Mesenteric fat pad (tissue), 1 donor: Measurements from ENCODE around the gene HMGN3. TPM values are rescaled to one million over a fixed set of nuclear protein-coding genes. Genes with fewer than 3 reads are reported as not detected.
"Not testable (repeated sequence)": the region's sequence is repeated elsewhere in the genome, so short reads cannot be mapped to it uniquely, and the experiment has no call there.

ENCODE experiments used
- DNase-seq: peaks from one replicate; pipeline ENCODE4 v3.0.0-alpha.2; 2020; ENCODE audit warnings: low spot score
- long read RNA-seq: library from polyadenylated mRNA; unstranded; transcript quantifications from one replicate; pipeline ENCODE4 v2.0.0, GENCODE V29; 2020
- total RNA-seq: library from RNA; stranded (reverse); fragmentation: NEBNext Ultra II Directional; extraction: Animal tissue kit (Norgen Biotek cat#: 25700); gene quantifications from one replicate; pipeline ENCODE4 v1.2.1, GENCODE V29; 2021
- donor health status: DM: yes; HTN: yes; CAD: no.

HMGN3 gene
- total RNA-seq = 37.0 TPM
- long read RNA-seq, transcript HMGN3-202 (6 exons, 872 nt) = minor isoform, 14 of 101 reads
- long read RNA-seq, transcript HMGN3-201 (6 exons, 831 nt) = major isoform, 16 of 101 reads
- long read RNA-seq, partial matches to known transcripts = 60 of 101 reads
- long read RNA-seq, other reads (novel, unspliced or antisense) = 11 of 101 reads

DNA sequence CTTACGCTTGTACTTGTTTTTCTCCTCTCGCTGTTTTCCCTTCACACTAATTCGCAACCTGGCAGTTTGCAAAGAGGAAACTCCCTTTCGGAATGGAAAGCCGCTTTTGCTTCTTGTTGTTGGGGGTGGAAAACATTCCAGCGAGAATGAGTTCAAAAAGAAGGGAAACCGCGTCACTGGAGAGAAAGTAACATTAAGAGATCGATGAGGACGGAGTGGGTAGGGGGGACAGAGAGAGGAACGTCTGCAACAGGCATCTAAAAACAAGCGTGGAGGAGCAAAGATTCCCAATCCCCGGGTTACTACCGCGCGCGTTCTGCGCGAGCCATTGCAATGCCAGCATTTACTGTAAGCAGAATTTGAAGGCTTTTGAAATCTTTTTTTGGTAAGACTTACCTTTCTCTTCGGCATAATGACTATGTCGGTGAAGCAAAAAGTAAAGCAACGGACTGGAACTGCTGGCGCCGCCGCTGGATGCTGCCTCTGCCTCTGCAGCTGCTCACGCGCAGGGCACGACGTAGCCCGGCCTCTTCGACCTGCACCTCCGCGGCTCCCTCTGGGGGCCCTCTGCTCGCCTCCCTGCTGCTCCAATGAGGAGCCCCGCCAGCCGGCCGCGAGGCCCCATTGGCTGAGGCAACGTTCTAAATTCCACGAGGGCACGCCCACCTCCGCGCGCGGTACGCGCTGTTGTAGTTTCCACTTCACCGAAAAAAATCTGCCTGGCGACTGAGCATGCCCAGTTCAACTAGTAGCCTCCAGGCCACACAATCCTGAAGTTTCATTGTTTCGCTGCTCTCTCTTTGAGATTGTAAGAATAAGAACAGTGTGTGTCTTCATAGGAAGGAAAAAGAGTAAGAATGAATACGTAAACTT lies at the start of gene HMGN3:
Gene HMGN3, minus strand, starts transcription at position 533 of the 873 bp plus-strand sequence.
- DNase-seq = peak; percentile 97

DNA sequence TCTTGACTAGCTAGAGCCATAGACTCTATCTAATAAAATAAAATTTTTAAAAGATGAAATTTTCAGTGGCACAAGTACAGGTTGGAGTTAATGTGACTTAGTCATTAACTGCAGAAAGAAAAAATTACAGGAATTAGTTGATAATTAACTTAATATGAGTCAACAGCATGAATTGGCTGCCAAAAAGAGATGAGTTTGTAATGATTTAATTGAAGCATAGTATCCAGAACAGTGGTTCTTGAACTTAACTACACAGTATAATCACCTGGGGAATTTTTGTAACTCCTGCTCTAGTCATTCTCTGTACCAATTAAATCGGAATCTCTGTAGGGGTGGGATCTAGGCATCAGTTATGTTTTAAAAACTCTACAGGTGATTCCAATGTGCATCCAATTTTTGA lies 46.3 kb upstream of the HMGN3 start:
- DNase-seq = no peak

DNA sequence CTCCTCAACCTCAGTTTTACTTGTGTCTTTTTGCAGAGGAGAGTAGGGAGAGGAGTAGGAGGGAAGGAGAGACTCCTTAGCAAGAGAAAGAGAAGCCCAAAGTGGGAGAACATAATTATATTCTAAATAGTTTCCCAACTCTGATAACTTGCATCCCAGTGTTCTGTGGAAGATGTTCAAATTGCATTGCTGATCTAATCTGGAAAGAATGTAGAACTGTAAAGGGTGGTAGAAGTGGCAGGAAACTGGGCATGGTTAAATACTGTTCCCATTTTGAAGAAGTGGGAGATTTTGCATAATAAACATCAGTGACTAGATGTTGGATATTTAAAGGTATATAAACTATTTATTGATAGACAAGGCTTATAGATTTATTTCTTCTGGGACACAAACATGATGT lies 42.6 kb upstream of the HMGN3 start:
- no peak for DNase-seq

DNA sequence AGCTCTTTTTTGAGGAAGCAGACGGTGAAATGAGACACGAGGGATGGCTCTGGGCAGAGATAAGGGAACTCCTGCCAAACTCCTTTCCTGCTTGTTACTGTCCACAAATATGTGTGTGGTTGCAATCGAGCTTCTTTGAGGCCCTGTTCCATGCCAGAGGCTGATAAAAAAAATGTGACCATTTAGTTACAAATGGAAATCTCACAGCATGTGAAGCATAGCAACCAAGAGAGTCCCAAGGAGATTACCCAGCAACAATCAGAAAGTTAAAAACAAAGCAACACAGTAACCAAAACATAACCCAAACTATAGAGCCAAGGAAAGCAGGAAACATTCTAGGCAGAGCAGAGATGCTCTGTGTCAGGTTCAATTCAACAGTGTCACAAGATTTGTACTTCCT lies 35.4 kb upstream of the HMGN3 start:
- DNase-seq = no peak

DNA sequence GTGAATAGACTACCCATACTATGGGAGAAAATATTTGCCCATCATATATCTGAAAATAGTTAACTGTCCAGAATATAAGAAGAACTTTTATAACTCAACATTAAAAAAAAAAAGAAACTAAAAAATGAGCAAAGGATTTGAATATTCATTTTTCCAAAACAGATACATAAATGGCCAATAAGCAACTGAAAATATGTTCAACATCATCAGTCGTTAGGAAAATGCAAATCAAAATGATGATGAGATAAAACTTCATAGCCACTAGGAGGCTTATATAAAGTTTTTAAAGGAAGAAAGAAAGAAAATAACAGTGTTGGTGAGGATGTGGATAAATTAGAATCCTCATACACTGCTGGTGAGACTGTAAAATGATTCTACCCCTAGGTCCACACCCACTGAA lies 32.6 kb upstream of the HMGN3 start:
- DNase-seq = no peak

DNA sequence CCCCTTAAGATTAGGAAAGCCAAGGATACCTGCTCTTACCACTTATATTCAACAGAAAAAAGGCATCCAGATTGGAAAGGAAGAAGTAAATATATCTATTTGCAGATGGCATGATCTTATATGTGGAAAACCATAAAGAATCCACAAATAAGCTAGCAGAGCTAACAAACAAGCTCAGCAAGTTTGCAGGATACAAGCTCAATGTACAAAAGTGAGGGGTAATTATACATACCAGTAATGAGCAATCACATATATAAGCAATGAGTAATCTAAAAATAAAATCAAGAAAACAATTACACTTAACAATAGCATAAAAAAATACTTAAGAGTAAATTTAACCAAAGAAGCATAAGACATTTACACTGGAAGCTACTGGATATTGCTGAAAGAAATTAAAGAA lies 31.6 kb upstream of the HMGN3 start:
- no peak for DNase-seq

DNA sequence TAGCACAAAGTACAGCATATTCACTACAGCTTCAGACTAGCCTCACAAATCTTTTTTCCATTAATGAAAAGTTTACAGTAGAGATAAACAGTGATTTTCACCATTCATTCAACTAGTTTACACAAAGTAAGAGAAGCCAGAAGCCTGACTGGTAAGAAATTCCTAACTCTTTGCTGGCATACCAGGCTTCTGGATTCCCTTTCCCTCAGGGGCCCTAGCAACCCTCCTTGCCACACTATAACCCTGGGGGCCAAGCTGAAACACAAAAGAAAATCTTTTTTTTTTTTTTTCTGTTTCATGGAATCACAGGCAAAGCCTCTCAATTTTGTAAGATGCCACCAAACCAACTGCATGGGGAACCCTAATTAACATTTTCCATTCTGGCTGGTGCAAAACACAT lies 28.9 kb upstream of the HMGN3 start:
- DNase-seq = no peak

DNA sequence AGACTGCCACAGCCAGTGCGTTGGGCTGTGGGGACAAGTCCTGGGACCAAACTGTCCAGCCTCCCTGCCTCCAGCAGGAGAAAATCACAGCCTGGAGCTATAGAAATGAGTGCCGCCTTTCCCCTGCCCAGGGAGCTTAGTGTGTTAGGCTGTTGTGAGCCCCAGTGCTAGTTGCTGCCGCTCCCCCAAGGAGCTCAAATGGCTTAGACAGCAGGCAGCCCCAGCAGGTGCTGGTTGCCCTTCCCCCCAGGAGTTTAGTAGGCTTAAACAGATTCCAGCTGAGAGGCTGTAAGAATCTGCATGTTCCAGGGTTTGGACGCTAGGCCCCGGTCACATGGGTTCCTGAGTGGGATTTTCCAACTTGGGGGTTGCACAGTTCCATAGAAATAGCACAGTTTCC lies 27.2 kb upstream of the HMGN3 start:
- DNase-seq = no peak

DNA sequence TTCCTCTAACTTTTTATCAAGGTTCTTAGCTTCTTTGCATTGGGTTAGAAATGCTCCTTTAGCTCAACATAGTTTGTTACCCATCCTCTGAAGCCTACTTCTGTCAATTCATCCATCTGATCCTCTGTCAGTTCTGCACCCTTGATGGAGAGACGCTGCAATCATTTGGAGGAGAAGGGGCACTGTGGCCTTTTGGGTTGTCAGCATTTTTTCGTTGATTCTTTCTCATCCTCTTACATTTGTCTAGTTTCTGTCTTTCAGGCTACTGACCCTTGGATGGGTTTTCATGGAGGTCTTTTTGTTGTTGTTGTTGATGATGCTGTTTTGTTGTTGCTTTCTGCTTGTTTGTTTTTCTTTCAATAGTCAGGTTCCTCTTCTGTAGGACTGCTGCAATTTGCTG lies 26.3 kb upstream of the HMGN3 start:
- no peak for DNase-seq

DNA sequence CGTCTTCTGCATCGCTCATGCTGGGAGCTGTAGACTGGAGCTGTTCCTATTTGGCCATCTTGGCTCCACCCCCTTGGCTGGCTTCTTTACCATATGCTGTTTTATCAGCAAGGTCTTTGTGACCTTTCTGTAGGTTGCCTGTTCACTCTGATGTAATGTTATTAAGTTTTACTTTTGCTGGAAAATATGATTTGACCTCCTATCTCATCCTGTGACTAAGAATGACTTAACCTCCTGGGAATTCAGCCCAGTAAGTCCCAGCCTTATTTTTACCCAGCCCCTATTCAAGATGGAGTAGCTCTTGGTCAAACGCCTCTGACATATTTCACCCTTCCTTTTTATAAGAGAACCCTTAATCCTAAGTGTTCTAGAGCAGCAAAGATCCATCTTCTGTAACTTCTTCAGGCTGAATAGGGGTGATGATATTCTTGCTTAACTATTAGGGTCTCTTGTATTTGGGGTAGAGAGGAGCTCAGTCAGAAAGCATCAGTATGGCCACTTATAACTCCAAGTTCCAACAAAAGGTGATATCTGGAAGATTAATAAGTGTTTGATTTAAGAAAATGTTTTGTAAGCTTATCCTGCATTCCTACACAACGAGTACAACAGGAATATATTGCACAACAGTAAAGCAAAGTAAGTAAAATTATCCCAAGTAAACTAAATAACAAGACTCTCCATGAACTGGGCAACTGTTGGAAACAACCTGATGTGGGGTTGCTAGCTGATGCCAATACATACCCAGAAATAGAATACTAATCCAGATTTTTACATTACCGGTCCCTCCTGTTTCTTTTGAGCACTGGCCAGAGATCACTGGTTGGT lies 23.1 kb upstream of the HMGN3 start:
- no peak for DNase-seq

DNA sequence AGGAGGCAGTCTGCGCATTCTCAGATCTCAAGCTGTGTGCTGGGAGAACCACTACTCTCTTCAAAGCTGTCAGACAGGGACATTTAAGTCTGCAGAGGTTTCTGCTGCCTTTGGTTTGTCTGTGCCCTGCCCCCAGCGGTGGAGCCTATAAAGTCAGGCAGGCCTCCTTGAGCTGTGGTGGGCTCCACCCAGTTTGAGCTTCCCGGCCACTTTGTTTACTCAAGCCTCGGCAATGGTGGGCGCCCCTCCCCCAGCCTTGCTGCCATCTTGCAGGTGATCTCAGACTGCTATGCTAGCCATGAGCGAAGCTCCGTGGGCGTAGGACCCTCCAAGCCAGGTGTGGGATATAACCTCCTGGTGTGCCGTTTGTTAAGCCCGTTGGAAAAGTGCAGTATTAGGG lies 22.3 kb upstream of the HMGN3 start:
- not testable (repeated sequence) for DNase-seq

DNA sequence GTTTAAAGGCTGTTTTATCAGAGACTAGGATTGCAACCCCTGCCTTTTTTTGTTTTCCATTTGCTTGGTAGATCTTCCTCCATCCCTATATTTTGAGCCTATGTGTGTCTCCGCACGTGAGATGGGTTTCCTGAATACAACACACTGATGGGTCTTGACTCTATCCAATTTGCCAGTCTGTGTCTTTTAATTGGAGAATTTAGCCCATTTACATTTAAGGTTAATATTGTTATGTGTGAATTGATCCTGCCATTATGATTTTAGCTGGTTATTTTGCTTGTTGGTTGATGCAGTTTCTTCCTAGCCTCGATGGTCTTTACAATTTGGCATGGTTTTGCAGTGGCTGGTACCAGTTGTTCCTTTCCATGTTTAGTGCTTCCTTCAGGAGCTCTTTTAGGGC lies 20.6 kb upstream of the HMGN3 start:
- not testable (repeated sequence) for DNase-seq

DNA sequence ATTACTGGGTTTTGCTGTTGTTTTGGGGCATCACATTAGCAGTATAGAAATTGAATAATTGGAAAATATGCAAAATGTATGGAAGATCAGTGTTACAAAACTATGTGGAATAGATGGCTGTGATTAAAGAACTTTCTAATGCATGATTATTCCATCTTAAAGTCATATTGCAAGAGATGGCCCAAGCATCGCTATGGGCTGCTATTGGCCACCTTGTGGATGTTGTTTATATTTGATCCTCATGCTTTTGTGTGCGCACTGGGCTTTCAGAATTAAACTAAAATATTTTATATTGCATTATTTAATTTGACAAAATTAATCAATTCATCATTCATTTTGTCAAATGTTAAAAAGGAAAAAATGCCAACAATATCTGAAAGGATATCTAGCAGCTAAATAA lies 16.1 kb upstream of the HMGN3 start:
- no peak for DNase-seq

DNA sequence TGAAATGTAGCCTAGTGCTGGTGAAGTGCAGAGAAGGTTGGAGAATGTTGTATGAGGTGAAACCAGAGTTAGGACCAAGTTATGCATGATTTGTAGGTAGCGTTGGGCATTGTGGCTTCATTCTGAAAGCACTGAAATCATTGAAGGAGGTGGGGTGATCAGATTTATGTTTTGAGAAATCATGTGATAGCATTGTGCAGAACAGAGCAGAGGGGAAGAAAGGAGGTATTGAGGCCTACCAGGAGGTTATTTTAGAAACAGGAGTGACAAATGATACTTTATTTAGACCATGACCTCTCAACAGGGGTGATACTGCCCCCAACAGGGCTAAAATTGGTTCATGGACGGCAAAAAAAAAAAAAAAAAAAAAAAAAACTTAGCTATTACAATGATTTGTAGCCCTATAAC lies 15.6 kb upstream of the HMGN3 start:
- DNase-seq = no peak

DNA sequence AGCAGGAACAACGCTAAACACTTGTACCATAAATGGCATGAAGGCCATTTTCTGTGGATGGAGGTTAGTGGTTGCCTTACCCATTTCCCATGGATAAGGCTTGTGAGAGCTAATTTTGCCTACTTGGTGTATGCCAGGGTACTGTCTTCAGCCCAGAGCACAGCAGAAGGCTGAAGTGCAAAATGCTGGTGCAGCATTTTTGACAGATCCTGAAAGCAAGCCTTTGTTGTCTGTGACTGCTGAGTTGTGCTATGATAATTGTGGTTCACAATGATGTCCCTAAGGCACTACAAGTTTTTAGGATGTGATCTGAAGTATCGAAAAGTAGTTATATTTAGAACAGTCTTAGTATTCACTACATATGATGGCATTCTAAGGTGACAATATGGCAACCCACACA lies 14.7 kb upstream of the HMGN3 start:
- DNase-seq = no peak

DNA sequence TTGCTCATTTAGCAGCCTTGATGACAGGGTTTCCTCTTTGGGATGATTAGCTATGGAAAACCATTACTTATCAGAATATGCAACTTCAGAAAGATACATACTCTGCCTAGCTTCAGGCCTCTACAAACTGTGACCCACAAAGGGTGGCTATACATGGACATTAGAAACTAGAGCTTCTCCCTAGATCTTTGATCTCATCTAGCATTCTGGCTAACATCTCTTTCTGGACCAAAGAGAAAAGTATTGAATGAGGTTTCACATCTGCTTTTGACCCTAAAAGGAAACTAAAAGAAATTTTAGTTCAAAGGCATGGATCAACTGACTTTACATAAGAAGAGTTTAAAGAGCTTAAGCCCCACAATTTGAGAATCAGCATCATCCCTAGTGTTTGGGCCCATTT lies 12.4 kb upstream of the HMGN3 start:
- DNase-seq = no peak

DNA sequence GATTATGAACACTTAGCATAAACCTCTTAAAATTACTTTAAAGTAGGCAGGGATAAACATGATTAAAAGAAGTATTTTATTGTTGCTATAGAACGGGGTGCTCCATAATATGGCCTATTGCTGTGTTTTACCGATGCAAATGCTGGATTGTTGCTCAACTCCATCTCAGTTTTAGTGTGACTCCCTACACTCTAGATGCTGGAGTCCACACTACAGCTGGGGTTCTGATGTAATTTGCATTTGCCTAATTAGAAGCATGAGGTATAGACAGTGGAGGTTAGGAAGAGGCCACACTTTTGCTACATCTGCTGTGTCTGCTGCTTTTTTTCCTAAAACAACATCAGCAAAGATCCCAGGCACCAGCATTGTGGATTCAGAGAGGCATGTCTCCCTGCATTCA lies 6.7 kb upstream of the HMGN3 start:
- DNase-seq = no peak

DNA sequence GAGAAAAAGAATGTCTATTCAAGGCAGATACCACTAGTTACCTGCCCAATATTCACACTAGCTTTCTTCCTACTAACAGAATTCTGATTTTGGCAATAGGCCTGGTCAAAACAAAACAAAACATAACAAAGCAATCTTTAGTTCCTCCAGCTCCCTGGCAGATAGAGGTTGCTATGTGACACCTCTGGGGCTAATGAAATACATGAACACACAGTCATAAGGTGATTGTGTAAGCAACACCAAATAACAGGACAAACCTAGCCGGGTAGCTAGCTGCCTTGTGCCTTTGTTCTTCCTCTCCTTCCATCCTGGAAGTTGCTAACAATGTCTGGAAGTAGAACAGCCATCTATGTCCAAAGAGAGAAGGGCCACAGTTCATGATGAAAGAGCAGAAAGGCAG lies 6.0 kb upstream of the HMGN3 start:
- DNase-seq = no peak

DNA sequence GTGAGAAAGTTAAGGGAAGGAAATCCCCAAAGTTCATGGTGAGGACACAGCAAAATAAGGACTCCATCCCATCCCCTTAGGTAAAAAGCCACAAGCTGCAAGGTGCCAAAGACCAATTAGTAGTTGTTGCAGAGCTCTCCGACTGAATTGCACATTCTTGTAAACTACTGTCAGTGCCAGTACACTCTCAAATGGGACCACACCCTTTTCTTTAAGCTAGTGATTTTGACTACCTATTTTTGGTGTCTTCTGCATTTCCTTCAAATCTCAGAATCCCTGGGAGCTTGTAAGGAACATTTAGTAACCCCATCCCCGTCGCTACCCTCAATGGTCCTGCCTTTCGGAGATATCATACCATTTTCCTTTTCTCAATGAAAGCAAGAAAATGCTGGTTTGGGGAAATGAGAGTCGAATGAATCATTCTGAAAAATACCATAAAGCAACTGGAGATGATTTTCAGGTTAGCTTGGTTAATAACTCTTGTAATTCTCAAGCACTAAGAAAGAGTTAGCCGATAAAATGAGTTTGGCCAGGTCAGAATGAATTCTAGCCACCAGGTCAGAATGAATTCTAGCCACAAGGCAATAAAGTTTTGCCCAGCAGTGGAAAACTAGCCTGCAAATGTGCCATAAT lies 5.2 kb upstream of the HMGN3 start:
- DNase-seq = no peak

DNA sequence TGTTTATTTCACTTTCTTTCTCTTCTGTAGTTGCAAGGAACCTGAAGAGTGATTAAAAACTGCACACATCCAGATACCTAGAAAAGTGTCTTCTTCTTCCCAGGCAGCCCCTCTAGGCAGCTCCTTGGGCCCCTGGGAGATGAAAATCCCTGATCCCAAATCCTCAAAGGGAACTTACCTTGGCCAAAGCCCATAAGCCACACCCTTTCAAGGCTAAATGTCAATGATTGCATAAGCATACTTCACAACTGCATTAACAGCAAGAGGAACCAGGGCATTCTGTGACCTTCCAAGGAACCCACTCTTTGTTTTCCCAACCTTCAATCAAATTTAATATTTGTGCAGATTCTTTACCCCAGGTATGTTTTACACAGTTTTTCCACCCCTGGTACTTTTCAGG lies 4.4 kb upstream of the HMGN3 start:
- no peak for DNase-seq

DNA sequence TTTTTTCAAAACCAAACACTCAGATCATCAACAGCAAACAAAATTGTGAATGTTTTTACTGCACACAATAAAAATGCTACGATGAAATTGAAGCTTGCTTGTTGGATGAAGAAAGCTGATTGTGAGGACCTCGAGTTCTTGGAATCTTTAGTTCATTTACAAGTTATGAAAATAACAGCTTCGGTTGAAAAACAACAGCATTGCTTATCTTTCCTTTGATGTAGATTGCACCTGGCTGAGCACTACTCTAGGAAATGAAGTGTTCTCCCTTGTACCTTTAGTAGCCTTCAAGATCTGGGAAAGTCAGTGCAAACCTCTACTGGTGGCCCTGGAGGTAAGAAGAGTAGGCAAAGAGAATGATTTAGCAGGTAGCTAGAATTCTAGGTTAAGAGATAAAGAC lies 2.2 kb upstream of the HMGN3 start:
- no peak for DNase-seq
